GM18520 (cell line): Measurements from ENCODE around the gene TRIM36.

Experiments used
- ATAC-seq: cut with Tn5 transposase; IDR thresholded peaks from one replicate; pipeline ENCODE4 v1.9.1; 2021; ENCODE audit not compliant: unreplicated experiment

The TRIM36 gene

GRCh38 chr5:115166744-115167393 lies 2.8 kb downstream of the TRIM36 start:
- ATAC-seq = no peak

- no peak for ATAC-seq
These were observed 3.9 kb downstream of the TRIM36 start for GRCh38 chr5:115165790-115166189.

GRCh38 chr5:115160975-115161475 lies 8.7 kb downstream of the TRIM36 start:
- ATAC-seq = no peak

- ATAC-seq = no peak
These were observed 18.4 kb downstream of the TRIM36 start for GRCh38 chr5:115151208-115151805.

GRCh38 chr5:115150512-115150911 lies 19.2 kb downstream of the TRIM36 start:
- ATAC-seq = no peak

- no peak for ATAC-seq
These were observed 22.7 kb downstream of the TRIM36 start for GRCh38 chr5:115147052-115147451.

GRCh38 chr5:115136294-115136693 lies 33.4 kb downstream of the TRIM36 start:
- ATAC-seq = no peak

- no peak for ATAC-seq
These were observed 37.2 kb downstream of the TRIM36 start for GRCh38 chr5:115132465-115132864.

- ATAC-seq = no peak
These were observed 43.4 kb downstream of the TRIM36 start for GRCh38 chr5:115126303-115126702.

GRCh38 chr5:115124741-115125140 lies 45.0 kb downstream of the TRIM36 start:
- no peak for ATAC-seq

- no peak for ATAC-seq
These were observed 53.7 kb downstream of the TRIM36 start for GRCh38 chr5:115116001-115116400.

GRCh38 chr5:115109840-115110239 lies 59.9 kb downstream of the TRIM36 start:
- ATAC-seq = no peak

GRCh38 chr5:115109356-115109755 lies 60.4 kb downstream of the TRIM36 start:
- no peak for ATAC-seq

GRCh38 chr5:115100319-115100955 lies 69.3 kb downstream of the TRIM36 start:
- no peak for ATAC-seq

GRCh38 chr5:115098041-115098702 lies 71.5 kb downstream of the TRIM36 start:
- peak; percentile 82 for ATAC-seq

- ATAC-seq = no peak
These were observed 72.5 kb downstream of the TRIM36 start for GRCh38 chr5:115097236-115097635.

- no peak for ATAC-seq
These were observed 73.5 kb downstream of the TRIM36 start for GRCh38 chr5:115096034-115096769.

- no peak for ATAC-seq
These were observed 81.8 kb downstream of the TRIM36 start for GRCh38 chr5:115087951-115088350.

- ATAC-seq = no peak
These were observed 83.2 kb downstream of the TRIM36 start for GRCh38 chr5:115086473-115086872.

- ATAC-seq = no peak
These were observed 85.4 kb downstream of the TRIM36 start for GRCh38 chr5:115084246-115084793.
